H1 (cell line): Measurements from ENCODE around the gene SSC5D. TPM values are rescaled to one million over a fixed set of nuclear protein-coding genes. Genes with fewer than 3 reads are reported as not detected.
A peak's percentile ranks its signal among the peaks of the same experiment; 100 is the strongest.

Experiments used
- CTCF ChIA-PET: fragments of 300-600 bp; sonication (Branson Sonifier 250); formaldehyde crosslinking; loops from one replicate; lab custom pipeline; 2021; ENCODE audit not compliant: partially characterized antibody; lab: Charles Lee
- POLR2A ChIA-PET: fragments of 300-600 bp; sonication (Branson Sonifier 250); formaldehyde crosslinking; loops from one replicate; lab custom pipeline; 2021; ENCODE audit warnings: inconsistent platforms; ENCODE audit not compliant: partially characterized antibody; lab: Charles Lee
- DNase-seq, 2 experiments: peaks; one replicate each; pipeline versions ENCODE4 v3.0.0 to v3.0.0-alpha.2; 2010 to 2022; ENCODE audit warnings: low spot score in 2 of 2, low read depth in 1 of 2, mixed read lengths in 1 of 2
- FAIRE-seq: peaks from 2 replicates; lab custom pipeline; 2011; peaks lifted over from hg19 to GRCh38; lab: Jason Lieb, UNC
- H2AFZ ChIP-seq: 2 replicates; pipeline ENCODE4 v1.8.1; 2012; ENCODE audit warnings: low read length, inconsistent platforms
- H2AK5ac ChIP-seq: 2 replicates; pipeline ENCODE4 v1.6.1; 2013; ENCODE audit warnings: low read depth, low read length
- H2BK120ac ChIP-seq: replicated peaks from 2 replicates; pipeline ENCODE3; 2013; ENCODE audit warnings: low read depth, low read length, inconsistent platforms
- H2BK12ac ChIP-seq: 2 replicates; pipeline ENCODE4 v1.6.1; 2013; ENCODE audit warnings: low read depth, low read length
- H2BK15ac ChIP-seq: 2 replicates; pipeline ENCODE4 v1.6.1; 2013; ENCODE audit warnings: low read length
- H2BK20ac ChIP-seq: 2 replicates; pipeline ENCODE4 v1.6.1; 2013; ENCODE audit warnings: low read length
- H2BK5ac ChIP-seq: 2 replicates; pipeline ENCODE4 v1.6.1; 2013; ENCODE audit warnings: low read depth, low read length
- H3K14ac ChIP-seq: 2 replicates; pipeline ENCODE4 v1.6.1; 2013; ENCODE audit warnings: inconsistent platforms; ENCODE audit not compliant: insufficient read length
- H3K18ac ChIP-seq: 2 replicates; pipeline ENCODE4 v1.6.1; 2013; ENCODE audit warnings: low read length; ENCODE audit errors: extremely low read depth
- H3K23ac ChIP-seq: 2 replicates; pipeline ENCODE4 v1.6.1; 2013; ENCODE audit warnings: inconsistent platforms; ENCODE audit not compliant: insufficient read length
- H3K23me2 ChIP-seq: 2 replicates; pipeline ENCODE4 v1.6.1; 2013; ENCODE audit warnings: low read depth, low read length
- H3K27ac ChIP-seq: 2 replicates; pipeline ENCODE4 v1.6.1; 2011; ENCODE audit warnings: low read depth, low read length, inconsistent platforms
- H3K27me3 ChIP-seq, 4 experiments: replicated peaks in 1 of 4; 1 replicate in 1 of 4; 2 replicates in 3 of 4; pipeline versions ENCODE4 v1.6.1 to v1.8.1; 2011 to 2013; ENCODE audit warnings: low read length in 3 of 4, mild to moderate bottlenecking in 3 of 4, inconsistent platforms in 2 of 4, mixed read lengths in 2 of 4, moderate library complexity in 1 of 4; ENCODE audit not compliant: control insufficient read depth in 3 of 4, insufficient read depth in 3 of 4; ENCODE audit errors: extremely low read depth in 1 of 4
- H3K36me3 ChIP-seq, 4 experiments: 2 replicates each; pipeline versions ENCODE4 v1.6.1 to v1.8.1; 2011 to 2013; ENCODE audit warnings: mild to moderate bottlenecking in 4 of 4, low read length in 3 of 4, moderate library complexity in 2 of 4, control low read depth in 1 of 4, inconsistent platforms in 1 of 4; ENCODE audit not compliant: insufficient read depth in 4 of 4, control insufficient read depth in 2 of 4
- H3K4ac ChIP-seq: replicated peaks from 2 replicates; pipeline ENCODE3; 2013; ENCODE audit warnings: low read length, low read depth, mixed read lengths, inconsistent platforms; ENCODE audit not compliant: insufficient read length
- H3K4me1 ChIP-seq, 4 experiments: replicated peaks in 1 of 4; 1 replicate in 1 of 4; 2 replicates in 3 of 4; pipeline versions ENCODE4 v1.6.1 to v1.8.1; 2011 to 2013; ENCODE audit warnings: low read length in 3 of 4, inconsistent platforms in 2 of 4, mixed read lengths in 1 of 4; ENCODE audit not compliant: insufficient read depth in 4 of 4, control insufficient read depth in 3 of 4
- H3K4me2 ChIP-seq, 2 experiments: 2 replicates each; pipeline versions ENCODE4 v1.6.1 to v1.8.1; 2011 to 2013; ENCODE audit warnings: low read depth in 2 of 2, low read length in 2 of 2, control low read depth in 1 of 2, inconsistent platforms in 1 of 2, mild to moderate bottlenecking in 1 of 2; ENCODE audit not compliant: insufficient read depth in 1 of 2
- H3K4me3 ChIP-seq, 4 experiments: fragments of 200-600, 300-600 bp in 1 of 4; sonication (generic), shearing (Covaris generic), sonication (Bioruptor Twin) in 1 of 4; 2 replicates each; pipeline versions ENCODE4 v1.5.1 to v1.8.1; 2011 to 2016; ENCODE audit warnings: low read length in 4 of 4, low read depth in 3 of 4, control low read depth in 2 of 4, inconsistent platforms in 2 of 4, mild to moderate bottlenecking in 2 of 4, mixed read lengths in 1 of 4, moderate library complexity in 1 of 4; ENCODE audit not compliant: insufficient read depth in 2 of 4; ENCODE audit errors: extremely low read depth in 1 of 4
- H3K56ac ChIP-seq: replicated peaks from 2 replicates; pipeline ENCODE3; 2013; ENCODE audit warnings: low read depth, mild to moderate bottlenecking, mixed read lengths, low read length, inconsistent platforms; ENCODE audit not compliant: insufficient read length
- H3K79me1 ChIP-seq: 2 replicates; pipeline ENCODE4 v1.6.1; 2013; ENCODE audit warnings: low read depth, low read length, control low read depth
- H3K79me2 ChIP-seq, 2 experiments: 2 replicates each; pipeline versions ENCODE4 v1.6.1 to v1.8.1; 2012 to 2013; ENCODE audit warnings: low read length in 2 of 2, mild to moderate bottlenecking in 2 of 2, inconsistent platforms in 1 of 2; ENCODE audit not compliant: insufficient read depth in 2 of 2, control insufficient read depth in 1 of 2
- H3K9ac ChIP-seq, 4 experiments: replicated peaks in 1 of 4; 1 replicate in 1 of 4; 2 replicates in 3 of 4; pipeline versions ENCODE4 v1.6.1 to v1.8.1; 2011 to 2013; ENCODE audit warnings: low read depth in 3 of 4, low read length in 3 of 4, control low read depth in 2 of 4, mild to moderate bottlenecking in 2 of 4, moderate library complexity in 2 of 4, inconsistent platforms in 1 of 4; ENCODE audit errors: extremely low read depth in 1 of 4
- H3K9me3 ChIP-seq, 2 experiments: 2 replicates each; pipeline versions ENCODE4 v1.6.1 to v1.8.1; 2012 to 2013; ENCODE audit warnings: mild to moderate bottlenecking in 2 of 2, moderate library complexity in 2 of 2, control low read depth in 1 of 2, inconsistent platforms in 1 of 2, low read depth in 1 of 2, low read length in 1 of 2, mixed read lengths in 1 of 2; ENCODE audit not compliant: insufficient read depth in 2 of 2
- H4K20me1 ChIP-seq, 2 experiments: replicated peaks in 1 of 2; 2 replicates each; pipeline versions ENCODE3 to v1.8.1; 2011 to 2013; ENCODE audit warnings: inconsistent platforms in 2 of 2, low read length in 2 of 2, mild to moderate bottlenecking in 1 of 2; ENCODE audit not compliant: insufficient read depth in 2 of 2, control insufficient read depth in 1 of 2
- H4K5ac ChIP-seq: 2 replicates; pipeline ENCODE4 v1.6.1; 2013; ENCODE audit warnings: low read length, low read depth, mixed read lengths, inconsistent platforms; ENCODE audit not compliant: insufficient read length
- H4K8ac ChIP-seq: 2 replicates; pipeline ENCODE4 v1.8.0; 2013; ENCODE audit warnings: mild to moderate bottlenecking, moderate library complexity, low read length, inconsistent platforms; ENCODE audit not compliant: insufficient read depth; ENCODE audit errors: extremely low read depth
- H4K91ac ChIP-seq: replicated peaks from 2 replicates; pipeline ENCODE3; 2013; ENCODE audit warnings: low read length, mixed read lengths, inconsistent platforms; ENCODE audit not compliant: insufficient read length
- CBX5 ChIP-seq: fragments of 300-800, 300-1000 bp; sonication (generic); IDR thresholded peaks from 2 replicates; pipeline ENCODE4 v1.7.1; 2016; ENCODE audit warnings: antibody characterized with exemption, low read length, low read depth
- CHD1 ChIP-seq: IDR thresholded peaks from 2 replicates; pipeline ENCODE4 v1.6.1; 2012; ENCODE audit warnings: low read depth, low read length, improper control_type of control experiment
- CTBP2 ChIP-seq: IDR thresholded peaks from 2 replicates; pipeline ENCODE4 v1.7.0; 2011; ENCODE audit warnings: borderline replicate concordance, mild to moderate bottlenecking, moderate library complexity, mixed read lengths, low read length; ENCODE audit not compliant: insufficient read depth, insufficient read length
- EP300 ChIP-seq, 2 experiments: IDR thresholded peaks; 1 replicate in 1 of 2; 2 replicates in 1 of 2; pipeline ENCODE4 v1.6.1; 2011 to 2012; ENCODE audit warnings: low read depth in 2 of 2, low read length in 2 of 2, mild to moderate bottlenecking in 2 of 2, borderline replicate concordance in 1 of 2, inconsistent platforms in 1 of 2, moderate library complexity in 1 of 2
- MAFK ChIP-seq: IDR thresholded peaks from 2 replicates; pipeline ENCODE4 v1.6.1; 2012; ENCODE audit warnings: low read depth, mild to moderate bottlenecking, improper control_type of control experiment, low read length
- PHF8 ChIP-seq: fragments of 200-600 bp; sonication (generic); conservative IDR thresholded peaks from 2 replicates; pipeline ENCODE4 v1.7.1; 2012; ENCODE audit warnings: low read depth, mild to moderate bottlenecking, inconsistent platforms, low read length, moderate library complexity
- RNF2 ChIP-seq: fragments of 200-900, 300-1000 bp; sonication (generic); IDR thresholded peaks from 2 replicates; pipeline ENCODE4 v1.7.1; 2016; ENCODE audit warnings: borderline replicate concordance, low read depth, mild to moderate bottlenecking, antibody characterized with exemption, low read length; ENCODE audit not compliant: poor library complexity, severe bottlenecking; ENCODE audit errors: missing control alignments
- SP1 ChIP-seq: IDR thresholded peaks from 2 replicates; pipeline ENCODE4 v1.6.1; 2011; ENCODE audit warnings: low read depth, low read length
- WGBS, 2 experiments: shearing (Covaris generic) in 1 of 2; methylation state at CpG; one replicate each; pipeline versions ENCODE4 v1.1.6 to v1.1.7; 2013 to 2015; ENCODE audit warnings: low lambda C conversion rate in 2 of 2, mixed read lengths in 2 of 2, inconsistent platforms in 1 of 2, low coverage in 1 of 2, missing lambda C conversion rate in 1 of 2; ENCODE audit not compliant: insufficient replicate concordance in 2 of 2, insufficient coverage in 1 of 2, insufficient read length in 1 of 2; ENCODE audit errors: extremely low coverage in 1 of 2, missing lambda C conversion rate in 1 of 2; 5-methylcytosine and 5-hydroxymethylcytosine counted together
- polyA plus RNA-seq, 7 experiments: library from polyadenylated mRNA; depleted of rRNA in 3 of 7; stranded (reverse) in 5 of 7; unstranded in 2 of 7; fragments of >200 nt in 5 of 7; fragments of 200-250 nt in 2 of 7; gene quantifications; 1 replicate in 5 of 7; 2 replicates in 1 of 7; 4 replicates in 1 of 7; pipeline versions ENCODE4 v1.2.1 to v1.2.3, GENCODE V29; 2011 to 2013; ENCODE audit warnings: missing spikeins in 2 of 7, mixed read lengths in 2 of 7
- total RNA-seq: library from RNA; stranded (reverse); fragmentation: NEBNext Ultra II Directional; extraction: Animal tissue kit (Norgen Biotek cat#: 25700); gene quantifications from 2 replicates; pipeline ENCODE4 v1.2.1, GENCODE V29; 2021
- TF ChIP-seq, protein P1 (sequence below): IDR thresholded peaks from 2 replicates; pipeline ENCODE4 v1.6.1; 2012; ENCODE audit warnings: low read length, inconsistent platforms

The SSC5D gene
- total and polyA plus RNA-seq, 2 of the 8 experiments (the other 6 are each of a cell fraction or from before 2014, with no cell fraction given): 0.39 to 1.7 TPM

DNA sequence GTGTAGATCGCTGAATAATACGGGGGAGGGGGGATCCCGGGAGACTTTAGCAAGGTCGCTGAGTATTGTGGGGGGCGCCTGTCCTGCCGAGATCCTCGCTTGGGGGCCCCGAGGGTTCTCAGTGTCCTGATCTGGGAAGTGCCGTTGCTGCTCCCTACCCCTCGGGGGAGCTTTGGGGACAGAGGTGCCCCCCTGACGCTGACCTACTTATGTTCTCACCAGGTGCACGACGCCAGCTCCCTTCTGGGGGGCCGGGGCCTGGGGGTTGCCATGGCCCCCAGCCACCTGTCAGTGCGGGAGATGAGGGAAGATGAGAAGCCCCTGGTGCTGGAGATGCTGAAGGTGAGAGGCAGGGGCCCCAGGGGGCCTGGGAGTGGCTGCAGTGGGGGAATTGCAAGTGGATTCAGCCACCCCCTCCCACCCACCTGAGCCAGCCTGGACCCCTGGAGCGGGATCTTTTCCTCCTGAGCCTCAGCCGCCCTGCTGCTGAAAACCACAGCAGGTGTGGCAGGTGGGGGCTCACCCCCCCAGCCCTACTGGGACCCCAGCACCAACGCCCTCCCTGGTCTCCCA lies 2.7 kb upstream of the SSC5D start:
- Histone ChIP-seq H3K79me1 (peaks cover 4% of the 10 kb centered on the region; the same call in 1 of the 2 replicates), H3K27me3 (no peaks in the 10 kb centered on the region), H3K4me3 (peak overlapping the region; percentile 46 to 88 (median 76)), H3K18ac (peak overlapping the region; percentile 48), H3K14ac (no peak overlapping the region), H3K36me3 (peaks cover 0 to 10% (median 0%) of the 10 kb centered on the region in 4 experiments; a peak in 2 of 8 replicates), H3K9me3 (no peaks in the 10 kb centered on the region), H3K23ac (no peak overlapping the region), H3K9ac (peak overlapping the region in 3 of 4 experiments; percentile 53 to 60 (median 56); a peak in 6 of 7 replicates), H4K20me1 (peaks cover 0 to 6% of the 10 kb centered on the region in 2 experiments), H3K56ac (peak overlapping the region; percentile 82), H2BK5ac (peak overlapping the region; percentile 87; the same call in 1 of the 2 replicates), H3K27ac (peak overlapping the region; percentile 69; the same call in 1 of the 2 replicates), H2BK20ac (no peak overlapping the region), H2BK15ac (0 out of 2 replicates have a peak overlapping the region, but pooled peaks have one; percentile 61), H3K4me2 (peak overlapping the region; percentile 68 to 89), H3K4me1 (peaks cover 0 to 50% (median 36%) of the 10 kb centered on the region in 4 experiments; a peak in 6 of 7 replicates), H4K8ac (peak overlapping the region; percentile 87; the same call in 1 of the 2 replicates), H4K5ac (peak overlapping the region; percentile 68), H3K4ac (peak overlapping the region; percentile 78), H2AFZ (no peak overlapping the region), H2BK12ac (peak overlapping the region; percentile 39; the same call in 1 of the 2 replicates), H2AK5ac (no peak overlapping the region), H2BK120ac (no peak overlapping the region), H4K91ac (peak overlapping the region; percentile 30), H3K23me2 (peaks cover 11% of the 10 kb centered on the region), H3K79me2 (peaks cover 0 to 5% of the 10 kb centered on the region in 2 experiments; a peak in 1 of 4 replicates)
- DNase-seq: peak in 1 of 2 experiments; percentile 56
- CTCF ChIA-PET: interaction anchor here (0.7 to 3.9 kb wide), 8 partner anchors 12 to 325 kb away, joined by 3 to 28 read pairs (median 4); no protein-coding TSS in a partner anchor
- FAIRE-seq: no peak
- 14% methylated on average over 3 of the region's 18 CpGs; no CpG with 5 or more reads in 1 of the 2 experiments for WGBS, 2 experiments
- POLR2A ChIA-PET: interaction anchor here (0.8 to 6.8 kb wide), 15 partner anchors 7 to 162 kb away, joined by 3 to 50 read pairs (median 6); partner anchors contain the start of genes FIZ1, ZNF628 and ZNF865
- TF ChIP-seq CTBP2 (no peak), PHF8 (no peak), EP300 (IDR thresholded peaks at IDR 0.05; ENCODE audit: borderline replicate concordance in 1 of 2, low read depth in 2 of 2, low read length in 2 of 2) (no peak), SP1 (no peak), CHD1 (no peak), CBX5 (no peak), MAFK (no peak), RNF2 (no peak)
- TF ChIP-seq, protein P1, sequence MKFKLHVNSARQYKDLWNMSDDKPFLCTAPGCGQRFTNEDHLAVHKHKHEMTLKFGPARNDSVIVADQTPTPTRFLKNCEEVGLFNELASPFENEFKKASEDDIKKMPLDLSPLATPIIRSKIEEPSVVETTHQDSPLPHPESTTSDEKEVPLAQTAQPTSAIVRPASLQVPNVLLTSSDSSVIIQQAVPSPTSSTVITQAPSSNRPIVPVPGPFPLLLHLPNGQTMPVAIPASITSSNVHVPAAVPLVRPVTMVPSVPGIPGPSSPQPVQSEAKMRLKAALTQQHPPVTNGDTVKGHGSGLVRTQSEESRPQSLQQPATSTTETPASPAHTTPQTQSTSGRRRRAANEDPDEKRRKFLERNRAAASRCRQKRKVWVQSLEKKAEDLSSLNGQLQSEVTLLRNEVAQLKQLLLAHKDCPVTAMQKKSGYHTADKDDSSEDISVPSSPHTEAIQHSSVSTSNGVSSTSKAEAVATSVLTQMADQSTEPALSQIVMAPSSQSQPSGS: no peak
